ENCODE data around the gene RFX7. TPM values are rescaled to one million over a fixed set of nuclear protein-coding genes. Genes with fewer than 3 reads are reported as not detected.

RFX7 gene
- total and polyA plus RNA-seq, 2 donors (not counting 1 experiment from before 2014, with no cell fraction given), result 5.4 to 6.9 TPM

GRCh38 chr15:56254265-56254664, 10.6 kb upstream of the RFX7 start:
- no peak overlapping the region for H2AFZ ChIP-seq (ENCODE audit: low read length)
- no peak overlapping the region for H3K4me3 ChIP-seq (replicated peaks in 1 of 4; ENCODE audit: control extremely low read depth in 1 of 4, insufficient read depth in 1 of 4, low read depth in 3 of 4, low read length in 4 of 4)
- H3K9me3 ChIP-seq (ENCODE audit: control insufficient read depth, insufficient read depth, low read depth, low read length), result no peaks in the 10 kb centered on the region
- no peak overlapping the region for H3K9ac ChIP-seq (ENCODE audit: insufficient read depth, low read length)
- no peaks in the 10 kb centered on the region for H3K4me1 ChIP-seq (ENCODE audit: control insufficient read depth, extremely low read depth, insufficient read depth, low read length)
- peaks cover 5% of the 10 kb centered on the region for H3K27me3 ChIP-seq (ENCODE audit: control insufficient read depth, insufficient read depth, low read length)
- no peak for TF ChIP-seq CTCF (conservative IDR thresholded peaks at IDR 0.05 in 1 of 2, IDR thresholded peaks at IDR 0.05 in 1 of 2; ENCODE audit: low read depth in 1 of 2, low read length in 2 of 2)
- H3K27ac ChIP-seq (ENCODE audit: insufficient read depth, low read length), result no peak overlapping the region
- no peaks in the 10 kb centered on the region for H4K20me1 ChIP-seq (ENCODE audit: control insufficient read depth, extremely low read depth, insufficient read depth, low read length)
- H3K4me2 ChIP-seq (ENCODE audit: extremely low read depth, insufficient read depth, low read length), result no peak overlapping the region
- no peaks in the 10 kb centered on the region for H3K36me3 ChIP-seq (ENCODE audit: control insufficient read depth, insufficient read depth, low read length)
- no peaks in the 10 kb centered on the region for H3K79me2 ChIP-seq (ENCODE audit: control insufficient read depth, insufficient read depth, low read length)
- no peak for DNase-seq (ENCODE audit: low read depth in 2 of 2)

- Histone ChIP-seq H3K27ac (ENCODE audit: insufficient read depth, low read length) (no peak overlapping the region), H3K9ac (ENCODE audit: insufficient read depth, low read length) (no peak overlapping the region), H3K9me3 (ENCODE audit: control insufficient read depth, insufficient read depth, low read depth, low read length) (no peaks in the 10 kb centered on the region), H4K20me1 (ENCODE audit: control insufficient read depth, extremely low read depth, insufficient read depth, low read length) (no peaks in the 10 kb centered on the region), H3K4me3 (replicated peaks in 1 of 4; ENCODE audit: control extremely low read depth in 1 of 4, insufficient read depth in 1 of 4, low read depth in 3 of 4, low read length in 4 of 4) (no peak overlapping the region), H3K4me2 (ENCODE audit: extremely low read depth, insufficient read depth, low read length) (no peak overlapping the region), H2AFZ (ENCODE audit: low read length) (no peak overlapping the region), H3K27me3 (ENCODE audit: control insufficient read depth, insufficient read depth, low read length) (peaks cover 5% of the 10 kb centered on the region), H3K4me1 (ENCODE audit: control insufficient read depth, extremely low read depth, insufficient read depth, low read length) (no peaks in the 10 kb centered on the region), H3K36me3 (ENCODE audit: control insufficient read depth, insufficient read depth, low read length) (no peaks in the 10 kb centered on the region), H3K79me2 (ENCODE audit: control insufficient read depth, insufficient read depth, low read length) (no peaks in the 10 kb centered on the region)
- no peak for TF ChIP-seq CTCF (conservative IDR thresholded peaks at IDR 0.05 in 1 of 2, IDR thresholded peaks at IDR 0.05 in 1 of 2; ENCODE audit: low read depth in 1 of 2, low read length in 2 of 2)
- TF ChIP-seq EZH2 (IDR thresholded peaks at IDR 0.05; ENCODE audit: low read length, missing control alignments), result no peak
- no peak for DNase-seq (ENCODE audit: low read depth in 2 of 2)
Measured at GRCh38 chr15:56252386-56252785, 8.7 kb upstream of the RFX7 start.

- Histone ChIP-seq H3K79me2 (ENCODE audit: control insufficient read depth, insufficient read depth, low read length) (no peaks in the 10 kb centered on the region), H3K27me3 (ENCODE audit: control insufficient read depth, insufficient read depth, low read length) (peaks cover 5% of the 10 kb centered on the region), H3K4me2 (ENCODE audit: extremely low read depth, insufficient read depth, low read length) (no peak overlapping the region), H3K36me3 (ENCODE audit: control insufficient read depth, insufficient read depth, low read length) (no peaks in the 10 kb centered on the region), H2AFZ (ENCODE audit: low read length) (no peak overlapping the region), H3K27ac (ENCODE audit: insufficient read depth, low read length) (no peak overlapping the region), H3K4me3 (replicated peaks in 1 of 4; ENCODE audit: control extremely low read depth in 1 of 4, insufficient read depth in 1 of 4, low read depth in 3 of 4, low read length in 4 of 4) (no peak overlapping the region), H3K9me3 (ENCODE audit: control insufficient read depth, insufficient read depth, low read depth, low read length) (no peaks in the 10 kb centered on the region), H3K4me1 (ENCODE audit: control insufficient read depth, extremely low read depth, insufficient read depth, low read length) (no peaks in the 10 kb centered on the region), H3K9ac (ENCODE audit: insufficient read depth, low read length) (no peak overlapping the region), H4K20me1 (ENCODE audit: control insufficient read depth, extremely low read depth, insufficient read depth, low read length) (no peaks in the 10 kb centered on the region)
- no peak for TF ChIP-seq CTCF (conservative IDR thresholded peaks at IDR 0.05 in 1 of 2, IDR thresholded peaks at IDR 0.05 in 1 of 2; ENCODE audit: low read depth in 1 of 2, low read length in 2 of 2)
- no peak for TF ChIP-seq EZH2 (IDR thresholded peaks at IDR 0.05; ENCODE audit: low read length, missing control alignments)
- no peak for DNase-seq (ENCODE audit: low read depth in 2 of 2)
Measured at GRCh38 chr15:56251315-56252095, 7.8 kb upstream of the RFX7 start.

Data from fibroblast of lung (primary cell).